Dendritic cell treated with granulocyte-macrophage colony-stimulating factor and Interleukin-4, amounts not matched to agents 40 ng/mL and 50 ng/mL, for 4 days (primary cell): ENCODE results near the gene TBX20.
"Not testable (repeated sequence)": the region's sequence is repeated elsewhere in the genome, so short reads cannot be mapped to it uniquely, and the experiment has no call there.

Experiments used
- H3K27ac Mint-ChIP-seq: one replicate; pipeline ENCODE4 v1.8.0; 2022; ENCODE audit warnings: mild to moderate bottlenecking, mixed read lengths
- H3K27me3 Mint-ChIP-seq: one replicate; pipeline ENCODE4 v1.8.0; 2022; ENCODE audit warnings: mild to moderate bottlenecking, mixed read lengths
- H3K36me3 Mint-ChIP-seq: one replicate; pipeline ENCODE4 v1.8.0; 2022; ENCODE audit warnings: low read depth, mixed read lengths
- H3K4me1 Mint-ChIP-seq: one replicate; pipeline ENCODE4 v1.8.0; 2022; ENCODE audit warnings: low read depth, mixed read lengths
- H3K4me3 Mint-ChIP-seq: one replicate; pipeline ENCODE4 v1.8.0; 2022; ENCODE audit warnings: mild to moderate bottlenecking, moderate library complexity, mixed read lengths
- H3K9me3 Mint-ChIP-seq: one replicate; pipeline ENCODE4 v1.8.0; 2022; ENCODE audit warnings: mixed read lengths
- intact Hi-C: fragments of 100-400 bp; cut with micrococcal nuclease; formaldehyde crosslinking; loops from one replicate; pipeline ENCODE4 v1.15.0; 2022

Gene TBX20

DNA sequence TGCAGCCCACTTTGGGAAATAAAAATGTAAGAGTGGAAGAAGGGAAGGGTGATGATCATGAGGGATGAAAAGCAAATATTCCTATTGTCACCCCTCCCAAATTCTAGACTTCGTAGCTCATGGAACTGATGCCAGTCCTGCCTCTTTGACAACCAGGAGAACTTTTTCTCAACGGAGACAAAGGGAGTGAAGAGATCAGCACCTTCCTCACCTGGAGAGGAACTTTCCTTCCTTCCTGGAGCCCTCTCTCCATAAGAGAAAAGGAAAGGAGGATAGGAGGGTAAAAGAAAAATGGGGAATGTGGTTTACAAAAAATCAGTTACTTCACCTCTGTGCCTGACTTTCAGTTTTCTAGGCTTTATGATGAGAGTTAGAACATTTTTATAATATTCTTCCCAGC lies 3.4 kb downstream of the TBX20 start:
- Mint-ChIP-seq H3K27ac (no peak overlapping the region), H3K27me3 (peaks cover 75% of the 10 kb centered on the region), H3K4me1 (peaks cover 9% of the 10 kb centered on the region), H3K9me3 (no peaks in the 10 kb centered on the region), H3K36me3 (no peaks in the 10 kb centered on the region), H3K4me3 (no peak overlapping the region)
- intact Hi-C loops = no loop called here

DNA sequence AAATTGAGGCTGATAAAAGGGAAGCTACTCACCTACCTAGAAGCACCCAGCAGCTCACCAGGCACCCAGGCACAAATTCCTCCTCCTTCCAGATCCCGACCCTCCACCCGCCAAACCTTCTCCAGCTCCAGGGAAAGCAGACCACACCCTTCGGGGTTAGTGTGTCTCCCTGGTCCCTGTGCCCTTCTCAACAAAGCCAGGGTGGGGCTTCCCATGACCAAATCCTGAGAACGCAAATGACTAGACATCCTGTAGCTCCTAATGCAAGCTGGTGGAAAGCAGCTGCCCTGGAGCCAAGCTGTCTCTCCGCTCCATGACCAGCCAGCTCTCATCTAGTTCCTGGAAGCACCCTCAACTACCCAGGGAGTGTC lies 4.4 kb downstream of the TBX20 start:
- Mint-ChIP-seq H3K36me3 (no peaks in the 10 kb centered on the region), H3K4me1 (peaks cover 9% of the 10 kb centered on the region), H3K27me3 (peaks cover 69% of the 10 kb centered on the region), H3K9me3 (no peaks in the 10 kb centered on the region), H3K4me3 (no peak overlapping the region), H3K27ac (no peak overlapping the region)
- intact Hi-C loops = no loop called here

DNA sequence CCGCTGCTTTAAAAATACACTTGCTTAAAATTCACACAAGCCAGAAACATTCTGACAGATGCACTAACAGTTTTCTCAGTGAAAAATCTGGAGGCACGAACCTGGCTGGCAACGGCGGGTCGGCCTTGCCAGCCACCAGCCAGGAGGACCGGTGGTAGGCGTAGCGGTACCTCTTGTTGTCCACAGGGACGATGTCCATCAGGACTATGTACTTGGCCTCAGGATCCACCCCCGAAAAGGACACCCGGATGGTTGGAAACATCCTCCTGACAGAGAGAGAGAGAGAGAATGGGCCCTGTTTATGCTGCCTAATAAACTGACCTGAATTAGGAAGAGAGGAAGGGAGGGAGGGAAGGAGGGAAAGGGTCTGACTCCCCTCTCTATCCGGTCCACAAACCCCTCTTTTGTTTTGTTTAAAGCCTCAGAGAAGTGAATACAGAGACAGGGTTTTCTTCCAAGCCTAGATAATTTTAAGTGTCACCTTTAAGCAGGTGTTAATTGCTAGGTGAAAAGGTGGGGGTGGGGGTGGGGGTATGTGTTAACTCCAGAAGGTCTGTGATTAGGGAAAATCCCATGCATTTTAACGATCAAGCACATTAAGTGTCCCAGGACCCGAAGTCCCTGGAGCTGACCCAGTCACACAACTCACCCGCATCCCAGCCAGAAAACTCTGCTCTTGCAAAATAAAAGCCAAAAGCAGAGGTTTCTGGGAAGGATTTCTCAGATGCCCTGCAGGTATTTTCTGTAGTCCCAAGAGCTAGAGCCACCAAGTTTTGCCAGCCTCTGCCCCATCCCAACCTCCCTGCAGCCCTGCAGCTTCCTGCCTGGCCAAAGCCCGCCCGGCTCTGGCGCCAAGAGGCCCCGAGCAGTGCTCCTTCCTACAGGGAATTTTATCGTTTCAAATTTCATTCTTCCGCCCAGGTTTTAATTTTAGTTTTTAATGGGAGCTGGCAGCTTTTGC lies 5.0 kb downstream of the TBX20 start:
- Mint-ChIP-seq H3K9me3 (no peaks in the 10 kb centered on the region), H3K4me3 (no peak overlapping the region), H3K27ac (no peak overlapping the region), H3K36me3 (no peaks in the 10 kb centered on the region), H3K27me3 (peaks cover 64% of the 10 kb centered on the region), H3K4me1 (peaks cover 9% of the 10 kb centered on the region)
- intact Hi-C loops = no loop called here

DNA sequence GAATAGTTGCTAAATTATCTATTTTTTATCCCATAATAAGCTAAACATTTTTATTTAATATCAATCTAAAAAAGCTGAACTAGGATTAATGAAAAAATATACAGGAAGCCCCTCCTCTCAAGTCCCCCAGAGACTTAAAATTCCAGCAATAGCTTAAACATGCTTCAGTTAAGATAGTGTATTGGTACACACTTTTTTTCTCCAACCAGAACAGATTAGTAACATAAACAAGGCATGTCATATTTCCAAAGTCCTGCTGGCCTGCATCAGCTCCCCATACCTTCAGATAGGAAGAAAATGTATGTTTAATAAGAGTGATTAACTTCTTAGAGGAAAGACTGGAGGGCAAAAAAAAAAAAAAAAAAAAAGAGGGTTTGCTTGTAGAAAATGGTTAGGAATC lies 7.1 kb downstream of the TBX20 start:
- H3K4me1 Mint-ChIP-seq = no peaks in the 10 kb centered on the region
- no peak overlapping the region for H3K4me3 Mint-ChIP-seq
- H3K36me3 Mint-ChIP-seq = no peaks in the 10 kb centered on the region
- peaks cover 49% of the 10 kb centered on the region for H3K27me3 Mint-ChIP-seq
- intact Hi-C loops = no loop called here
- no peak overlapping the region for H3K27ac Mint-ChIP-seq
- H3K9me3 Mint-ChIP-seq = no peaks in the 10 kb centered on the region

DNA sequence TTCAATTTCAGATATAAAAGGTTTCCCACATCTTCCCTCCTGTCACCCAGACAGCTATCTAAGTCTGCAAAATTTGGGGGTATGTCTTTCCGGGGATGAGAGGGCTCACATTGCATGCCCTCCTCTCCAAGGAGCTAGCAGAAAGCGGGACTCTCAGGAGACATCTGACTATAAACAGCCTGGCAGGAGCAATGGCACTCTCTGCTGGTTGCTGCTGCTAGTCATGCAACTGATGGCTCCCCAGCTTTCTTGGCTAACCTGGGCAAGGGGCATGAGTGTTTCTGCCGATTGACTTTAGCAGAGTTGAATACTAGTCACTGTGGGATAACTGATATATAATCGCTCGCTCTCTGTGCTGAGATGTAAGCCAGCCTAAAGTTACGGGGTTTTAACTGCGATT lies 12.0 kb downstream of the TBX20 start:
- Mint-ChIP-seq H3K36me3 (no peaks in the 10 kb centered on the region), H3K27me3 (peaks cover 20% of the 10 kb centered on the region), H3K4me3 (no peak overlapping the region), H3K4me1 (no peaks in the 10 kb centered on the region), H3K27ac (no peak overlapping the region), H3K9me3 (no peaks in the 10 kb centered on the region)
- intact Hi-C loops = no loop called here

DNA sequence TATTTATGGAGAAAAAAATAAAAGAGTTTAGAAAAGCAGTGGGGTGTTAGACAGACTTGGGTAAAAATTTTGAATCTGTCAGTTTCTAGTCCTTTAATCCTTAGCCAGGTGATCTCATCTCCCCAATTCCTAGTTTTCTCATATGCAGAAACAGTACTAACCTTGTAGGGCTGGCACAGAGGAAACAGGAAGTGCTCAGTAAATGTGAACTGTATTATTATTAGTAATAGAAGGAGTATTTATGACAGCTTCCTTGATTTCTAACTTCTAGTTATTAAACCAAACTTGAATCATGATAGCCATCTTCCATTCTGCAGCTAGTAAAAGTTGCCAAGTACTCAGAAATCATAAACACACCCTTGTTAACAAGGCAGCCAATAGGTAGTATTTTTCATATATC lies 12.5 kb downstream of the TBX20 start:
- H3K27me3 Mint-ChIP-seq = peaks cover 18% of the 10 kb centered on the region
- no peak overlapping the region for H3K27ac Mint-ChIP-seq
- intact Hi-C loops = no loop called here
- H3K36me3 Mint-ChIP-seq = no peaks in the 10 kb centered on the region
- H3K9me3 Mint-ChIP-seq = no peaks in the 10 kb centered on the region
- no peak overlapping the region for H3K4me3 Mint-ChIP-seq
- no peaks in the 10 kb centered on the region for H3K4me1 Mint-ChIP-seq

DNA sequence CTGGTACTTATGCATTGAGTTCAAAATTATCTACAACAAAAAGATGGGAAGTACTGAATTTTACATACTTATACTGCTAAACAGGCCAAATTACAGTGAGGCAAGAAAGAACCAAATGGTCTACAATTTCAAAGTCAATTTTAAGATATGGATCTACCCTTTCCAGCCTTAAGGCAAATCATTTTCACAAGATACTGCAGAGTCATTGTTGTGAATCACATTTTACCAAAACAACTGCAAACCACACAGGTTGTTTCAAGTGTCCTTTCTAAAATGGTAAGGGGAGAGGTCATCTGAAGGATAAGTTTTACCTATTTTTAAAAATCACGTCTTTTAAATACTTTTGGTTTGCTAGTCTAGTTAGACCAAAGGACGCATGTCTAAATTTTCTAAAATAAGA lies 12.9 kb downstream of the TBX20 start:
- peaks cover 16% of the 10 kb centered on the region for H3K27me3 Mint-ChIP-seq
- H3K4me3 Mint-ChIP-seq, intact Hi-C loops, H3K9me3 Mint-ChIP-seq, H3K27ac Mint-ChIP-seq, H3K36me3 Mint-ChIP-seq, H3K4me1 Mint-ChIP-seq: not testable (repeated sequence)

DNA sequence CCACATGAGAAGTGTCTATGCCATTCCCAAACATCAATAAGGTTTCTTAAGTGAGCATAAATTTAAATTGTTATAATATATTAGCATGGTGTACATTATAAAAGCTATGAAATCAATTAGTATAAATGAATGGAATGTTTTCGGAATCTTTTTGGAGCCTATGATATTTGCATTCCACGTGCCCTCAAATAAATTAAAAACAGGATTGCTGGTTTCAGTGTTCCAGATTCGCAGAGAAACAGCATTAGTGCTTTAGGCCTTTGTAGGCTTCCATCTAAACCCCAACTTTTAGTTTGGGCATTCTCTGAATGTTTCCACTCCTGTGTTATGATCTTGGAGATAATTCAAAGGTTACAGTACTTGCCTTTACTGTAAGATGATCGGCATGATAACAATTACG lies 15.4 kb downstream of the TBX20 start:
- intact Hi-C loops, H3K4me3 Mint-ChIP-seq, H3K4me1 Mint-ChIP-seq, H3K36me3 Mint-ChIP-seq, H3K9me3 Mint-ChIP-seq, H3K27ac Mint-ChIP-seq: not testable (repeated sequence)
- H3K27me3 Mint-ChIP-seq = peaks cover 14% of the 10 kb centered on the region

DNA sequence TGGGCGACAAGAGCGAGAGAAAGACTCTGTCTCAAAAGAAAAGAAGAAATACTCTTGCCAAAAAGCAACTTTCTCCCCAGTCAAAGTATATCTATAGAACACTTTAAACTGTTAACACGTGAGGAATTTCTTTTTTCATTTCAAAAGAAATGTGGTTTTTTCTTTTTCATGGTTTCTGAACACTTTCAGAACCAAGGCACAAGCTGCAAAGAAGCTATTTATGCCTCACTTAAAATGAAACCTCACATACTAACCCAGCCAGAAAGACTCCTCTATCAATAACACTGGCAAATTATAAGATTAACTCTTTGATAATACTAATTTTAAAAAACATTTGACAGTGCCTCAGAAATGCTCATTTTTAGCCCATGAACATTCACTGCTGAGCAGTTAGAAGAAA lies 20.9 kb downstream of the TBX20 start:
- no peaks in the 10 kb centered on the region for H3K9me3 Mint-ChIP-seq
- H3K36me3 Mint-ChIP-seq = no peaks in the 10 kb centered on the region
- no peak overlapping the region for H3K27ac Mint-ChIP-seq
- intact Hi-C loops = no loop called here
- no peak overlapping the region for H3K4me3 Mint-ChIP-seq
- peaks cover 4% of the 10 kb centered on the region for H3K27me3 Mint-ChIP-seq
- no peaks in the 10 kb centered on the region for H3K4me1 Mint-ChIP-seq

DNA sequence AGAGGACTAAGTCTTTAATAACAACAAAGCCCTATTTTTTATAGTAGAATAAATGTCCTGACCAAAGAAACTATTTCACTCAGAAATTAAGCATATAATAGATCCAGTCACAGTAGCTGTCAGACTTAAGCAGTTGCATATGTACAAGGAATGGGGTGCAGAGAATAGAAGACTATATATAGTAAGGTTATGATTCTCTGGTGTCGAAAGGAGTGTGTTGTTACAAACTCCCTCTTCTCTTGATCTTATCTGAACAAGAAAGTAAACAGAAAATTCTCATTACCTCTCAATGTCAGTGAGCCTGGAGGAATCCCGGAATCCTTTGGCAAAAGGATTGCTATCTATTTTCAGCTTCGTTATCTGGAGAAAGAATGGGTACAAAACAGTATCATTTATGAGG lies 22.7 kb downstream of the TBX20 start:
- intact Hi-C loops, H3K4me1 Mint-ChIP-seq, H3K27me3 Mint-ChIP-seq, H3K9me3 Mint-ChIP-seq, H3K4me3 Mint-ChIP-seq, H3K36me3 Mint-ChIP-seq, H3K27ac Mint-ChIP-seq: not testable (repeated sequence)

DNA sequence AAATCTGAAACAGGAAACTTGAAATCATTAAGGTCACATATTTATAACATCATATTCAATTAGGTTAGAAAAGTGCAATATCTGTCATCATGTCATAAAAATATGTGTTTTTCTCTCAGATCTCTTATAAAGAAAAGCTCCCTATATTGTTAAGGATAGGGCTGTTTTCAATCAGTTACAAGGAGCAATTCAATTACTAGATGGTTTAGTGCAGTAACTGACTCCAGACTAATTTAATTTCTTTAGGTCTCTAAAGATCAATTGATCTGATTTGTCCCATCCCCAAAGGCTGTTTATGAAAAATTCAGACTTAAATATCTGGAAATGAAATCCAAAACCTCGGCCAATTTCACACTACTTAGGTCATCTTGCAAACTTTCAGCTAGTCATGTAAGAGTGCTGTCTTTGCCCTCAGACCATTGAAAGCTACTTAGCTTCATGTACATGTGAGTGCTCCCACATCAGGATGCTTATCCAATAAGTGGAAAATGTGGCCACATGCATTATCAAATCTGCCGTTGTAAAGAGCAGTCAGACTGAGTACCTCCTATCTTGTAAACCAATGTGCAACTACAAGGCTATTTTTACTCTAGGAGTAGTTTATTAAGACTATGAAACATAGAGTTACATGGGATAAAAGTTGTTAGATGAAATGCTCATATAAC lies 24.7 kb downstream of the TBX20 start:
- H3K27me3 Mint-ChIP-seq, H3K9me3 Mint-ChIP-seq, intact Hi-C loops, H3K4me1 Mint-ChIP-seq, H3K4me3 Mint-ChIP-seq, H3K36me3 Mint-ChIP-seq, H3K27ac Mint-ChIP-seq: not testable (repeated sequence)

DNA sequence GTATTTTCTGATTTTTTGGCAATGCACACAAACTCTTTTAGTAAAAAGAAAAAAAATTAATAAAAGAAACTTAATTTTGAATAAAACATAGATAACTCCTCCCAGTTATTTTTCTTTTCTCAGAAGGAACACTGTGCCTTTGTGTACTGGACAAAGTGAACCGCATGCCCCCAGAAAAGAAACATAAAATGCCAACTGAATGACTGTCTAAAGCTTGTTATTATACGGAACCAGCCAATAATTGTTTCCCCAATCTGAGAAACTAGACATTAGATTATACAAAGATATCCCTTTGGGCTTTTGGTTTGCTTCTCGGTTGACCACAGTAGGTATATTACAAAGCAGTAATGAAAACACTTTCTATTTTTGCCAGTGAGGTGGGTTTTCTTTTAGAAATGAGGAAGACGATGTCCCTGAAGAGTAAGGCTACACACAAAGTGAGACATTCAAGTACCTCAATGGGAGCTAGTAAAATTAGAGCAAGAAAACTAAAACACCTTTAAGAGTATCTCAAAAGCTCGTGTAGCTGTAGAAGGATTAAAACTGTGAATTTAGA lies 25.3 kb downstream of the TBX20 start:
- H3K36me3 Mint-ChIP-seq, intact Hi-C loops, H3K27me3 Mint-ChIP-seq, H3K27ac Mint-ChIP-seq, H3K4me1 Mint-ChIP-seq, H3K4me3 Mint-ChIP-seq, H3K9me3 Mint-ChIP-seq: not testable (repeated sequence)

DNA sequence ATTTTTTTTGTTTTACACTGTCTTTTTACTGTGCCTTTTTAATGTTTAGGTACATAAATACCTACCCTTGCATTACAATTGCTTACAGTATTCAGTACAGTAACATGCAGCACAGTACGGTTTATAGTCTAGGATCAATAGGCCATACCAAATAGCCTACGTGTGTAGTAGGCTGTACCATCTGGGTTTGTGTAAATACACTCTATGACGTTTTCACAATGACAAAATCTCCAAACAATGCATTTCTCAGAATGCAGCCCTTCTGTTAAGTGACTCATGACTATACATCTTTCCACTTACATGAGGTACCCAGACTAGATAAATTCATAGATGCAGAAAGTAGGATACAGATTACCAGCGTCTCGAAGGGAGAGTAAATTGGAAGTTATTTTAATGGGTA lies 26.5 kb downstream of the TBX20 start:
- H3K27me3 Mint-ChIP-seq, H3K4me3 Mint-ChIP-seq, H3K9me3 Mint-ChIP-seq, H3K36me3 Mint-ChIP-seq, intact Hi-C loops, H3K27ac Mint-ChIP-seq, H3K4me1 Mint-ChIP-seq: not testable (repeated sequence)

DNA sequence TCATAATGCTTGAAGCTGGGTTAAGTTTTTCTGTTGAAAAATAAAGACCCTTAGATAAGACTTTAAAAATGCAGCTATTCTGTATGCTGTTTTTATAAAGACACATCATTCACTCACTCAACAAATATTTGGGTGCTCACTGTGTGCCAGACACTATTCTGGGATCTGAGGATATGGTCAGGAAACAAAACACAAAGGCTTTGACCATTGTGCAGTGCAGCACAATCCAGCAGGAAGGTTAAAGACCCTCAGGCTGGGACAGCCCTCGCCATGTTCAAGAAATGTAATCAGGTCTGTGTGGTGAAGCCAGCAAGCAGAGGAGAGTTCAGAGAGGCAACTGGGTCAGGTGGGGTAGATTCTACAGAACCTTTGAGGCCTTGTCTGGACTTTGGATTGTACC lies 31.5 kb downstream of the TBX20 start:
- intact Hi-C loops, H3K4me1 Mint-ChIP-seq, H3K4me3 Mint-ChIP-seq, H3K27me3 Mint-ChIP-seq, H3K9me3 Mint-ChIP-seq, H3K27ac Mint-ChIP-seq, H3K36me3 Mint-ChIP-seq: not testable (repeated sequence)
